Measurements from ENCODE around the gene ABHD10. TPM values are rescaled to one million over a fixed set of nuclear protein-coding genes. Genes with fewer than 3 reads are reported as not detected.

The ABHD10 gene
- total RNA-seq, 1 donor from 2014 or later, result 37.7 TPM

GRCh38 chr3:111970376-111970775, 8.4 kb upstream of the ABHD10 start:
- Mint-ChIP-seq H3K4me1 (ENCODE audit: low read depth) (peaks cover 18% of the 10 kb centered on the region), H3K36me3 (ENCODE audit: low read depth) (no peaks in the 10 kb centered on the region), H3K4me3 (no peak overlapping the region), H3K27ac (no peak overlapping the region), H3K27me3 (ENCODE audit: insufficient read depth) (peaks cover 6% of the 10 kb centered on the region), H3K9me3 (no peaks in the 10 kb centered on the region)
- DNase-seq (ENCODE audit: low spot score), result no peak
- intact Hi-C loops (cut with micrococcal nuclease), result no loop called here

GRCh38 chr3:111971533-111972130, 7.2 kb upstream of the ABHD10 start:
- Mint-ChIP-seq H3K4me1 (ENCODE audit: low read depth) (peaks cover 11% of the 10 kb centered on the region), H3K27me3 (ENCODE audit: insufficient read depth) (peaks cover 13% of the 10 kb centered on the region), H3K9me3 (no peaks in the 10 kb centered on the region), H3K27ac (no peak overlapping the region), H3K4me3 (no peak overlapping the region), H3K36me3 (ENCODE audit: low read depth) (no peaks in the 10 kb centered on the region)
- DNase-seq (ENCODE audit: low spot score), result no peak
- intact Hi-C loops (cut with micrococcal nuclease), result no loop called here

- intact Hi-C loops (cut with micrococcal nuclease), result no loop called here
- H3K9me3 Mint-ChIP-seq, result no peaks in the 10 kb centered on the region
- no peak overlapping the region for H3K27ac Mint-ChIP-seq
- no peaks in the 10 kb centered on the region for H3K4me1 Mint-ChIP-seq (ENCODE audit: low read depth)
- no peaks in the 10 kb centered on the region for H3K36me3 Mint-ChIP-seq (ENCODE audit: low read depth)
- no peak overlapping the region for H3K4me3 Mint-ChIP-seq
- no peak for DNase-seq (ENCODE audit: low spot score)
- H3K27me3 Mint-ChIP-seq (ENCODE audit: insufficient read depth), result peaks cover 13% of the 10 kb centered on the region
These were observed 5.9 kb upstream of the ABHD10 start for GRCh38 chr3:111972891-111973290.

GRCh38 chr3:111975131-111975530, 3.7 kb upstream of the ABHD10 start:
- Mint-ChIP-seq H3K27me3 (ENCODE audit: insufficient read depth) (peaks cover 17% of the 10 kb centered on the region), H3K4me1 (ENCODE audit: low read depth) (peaks cover 15% of the 10 kb centered on the region), H3K36me3 (ENCODE audit: low read depth) (peaks cover 4% of the 10 kb centered on the region), H3K27ac (no peak overlapping the region), H3K4me3 (no peak overlapping the region), H3K9me3 (no peaks in the 10 kb centered on the region)
- intact Hi-C loops (cut with micrococcal nuclease), result loop anchor here (2.0 to 5.0 kb wide), 4 partner anchors 396 to 903 kb away; partner anchors contain the start of genes ATG3, NECTIN3 and SLC35A5
- no peak for DNase-seq (ENCODE audit: low spot score)

- intact Hi-C loops (cut with micrococcal nuclease), result loop anchor here (5.0 kb wide), 3 partner anchors 586 to 904 kb away; partner anchors contain the start of genes ATG3, NECTIN3 and SLC35A5
- peaks cover 26% of the 10 kb centered on the region for H3K4me1 Mint-ChIP-seq (ENCODE audit: low read depth)
- H3K27ac Mint-ChIP-seq, result no peak overlapping the region
- H3K27me3 Mint-ChIP-seq (ENCODE audit: insufficient read depth), result peaks cover 17% of the 10 kb centered on the region
- H3K4me3 Mint-ChIP-seq, result no peak overlapping the region
- DNase-seq (ENCODE audit: low spot score), result no peak
- peaks cover 9% of the 10 kb centered on the region for H3K36me3 Mint-ChIP-seq (ENCODE audit: low read depth)
- no peaks in the 10 kb centered on the region for H3K9me3 Mint-ChIP-seq
These were observed 2.6 kb upstream of the ABHD10 start for GRCh38 chr3:111976254-111976653.

- H3K36me3 Mint-ChIP-seq (ENCODE audit: low read depth), result peaks cover 21% of the 10 kb centered on the region
- peaks cover 57% of the 10 kb centered on the region for H3K4me1 Mint-ChIP-seq (ENCODE audit: low read depth)
- no peaks in the 10 kb centered on the region for H3K9me3 Mint-ChIP-seq
- intact Hi-C loops (cut with micrococcal nuclease), result loop anchor here (1.0 to 5.0 kb wide), 8 partner anchors 10 to 907 kb away; partner anchors contain the start of genes ATG3, NECTIN3 and SLC35A5
- H3K4me3 Mint-ChIP-seq, result peak overlapping the region; percentile 89
- DNase-seq (ENCODE audit: low spot score), result no peak
- peaks cover 11% of the 10 kb centered on the region for H3K27me3 Mint-ChIP-seq (ENCODE audit: insufficient read depth)
- peak overlapping the region; percentile 90 for H3K27ac Mint-ChIP-seq
These were observed 710 bp downstream of the ABHD10 start for GRCh38 chr3:111979434-111980038.

- no peak for DNase-seq (ENCODE audit: low spot score)
- intact Hi-C loops (cut with micrococcal nuclease), result no loop called here
- no peaks in the 10 kb centered on the region for H3K9me3 Mint-ChIP-seq
- H3K36me3 Mint-ChIP-seq (ENCODE audit: low read depth), result peaks cover 30% of the 10 kb centered on the region
- peaks cover 11% of the 10 kb centered on the region for H3K27me3 Mint-ChIP-seq (ENCODE audit: insufficient read depth)
- peaks cover 71% of the 10 kb centered on the region for H3K4me1 Mint-ChIP-seq (ENCODE audit: low read depth)
- peak overlapping the region; percentile 15 for H3K27ac Mint-ChIP-seq
- peak overlapping the region; percentile 89 for H3K4me3 Mint-ChIP-seq
These were observed 2.1 kb downstream of the ABHD10 start for GRCh38 chr3:111980716-111981456.

GRCh38 chr3:111981457-111981763, 2.6 kb downstream of the ABHD10 start:
- peaks cover 6% of the 10 kb centered on the region for H3K27me3 Mint-ChIP-seq (ENCODE audit: insufficient read depth)
- H3K4me1 Mint-ChIP-seq (ENCODE audit: low read depth), result peaks cover 73% of the 10 kb centered on the region
- no peak for DNase-seq (ENCODE audit: low spot score)
- no peak overlapping the region for H3K27ac Mint-ChIP-seq
- no peak overlapping the region for H3K4me3 Mint-ChIP-seq
- intact Hi-C loops (cut with micrococcal nuclease), result no loop called here
- H3K36me3 Mint-ChIP-seq (ENCODE audit: low read depth), result peaks cover 34% of the 10 kb centered on the region
- H3K9me3 Mint-ChIP-seq, result no peaks in the 10 kb centered on the region

- peak overlapping the region; percentile 53 for H3K27ac Mint-ChIP-seq
- H3K9me3 Mint-ChIP-seq, result no peaks in the 10 kb centered on the region
- intact Hi-C loops (cut with micrococcal nuclease), result no loop called here
- no peak overlapping the region for H3K4me3 Mint-ChIP-seq
- DNase-seq (ENCODE audit: low spot score), result no peak
- no peaks in the 10 kb centered on the region for H3K27me3 Mint-ChIP-seq (ENCODE audit: insufficient read depth)
- H3K36me3 Mint-ChIP-seq (ENCODE audit: low read depth), result peaks cover 52% of the 10 kb centered on the region
- H3K4me1 Mint-ChIP-seq (ENCODE audit: low read depth), result peaks cover 86% of the 10 kb centered on the region
These were observed 5.9 kb downstream of the ABHD10 start for GRCh38 chr3:111984636-111985298.

- peaks cover 53% of the 10 kb centered on the region for H3K36me3 Mint-ChIP-seq (ENCODE audit: low read depth)
- H3K27me3 Mint-ChIP-seq (ENCODE audit: insufficient read depth), result no peaks in the 10 kb centered on the region
- peaks cover 65% of the 10 kb centered on the region for H3K4me1 Mint-ChIP-seq (ENCODE audit: low read depth)
- H3K9me3 Mint-ChIP-seq, result no peaks in the 10 kb centered on the region
- no peak overlapping the region for H3K4me3 Mint-ChIP-seq
- H3K27ac Mint-ChIP-seq, result no peak overlapping the region
- no peak for DNase-seq (ENCODE audit: low spot score)
- intact Hi-C loops (cut with micrococcal nuclease), result no loop called here
These were observed 8.0 kb downstream of the ABHD10 start for GRCh38 chr3:111986800-111987199.

- no peaks in the 10 kb centered on the region for H3K27me3 Mint-ChIP-seq (ENCODE audit: insufficient read depth)
- H3K27ac Mint-ChIP-seq, result no peak overlapping the region
- H3K36me3 Mint-ChIP-seq (ENCODE audit: low read depth), result peaks cover 52% of the 10 kb centered on the region
These were observed 10.3 kb downstream of the ABHD10 start for GRCh38 chr3:111989061-111989678.

GRCh38 chr3:111993038-111993437, 14.2 kb downstream of the ABHD10 start:
- Mint-ChIP-seq H3K9me3 (no peaks in the 10 kb centered on the region), H3K36me3 (ENCODE audit: low read depth) (peaks cover 30% of the 10 kb centered on the region), H3K27ac (no peak overlapping the region), H3K27me3 (ENCODE audit: insufficient read depth) (no peaks in the 10 kb centered on the region), H3K4me1 (ENCODE audit: low read depth) (peaks cover 21% of the 10 kb centered on the region), H3K4me3 (no peak overlapping the region)
- DNase-seq (ENCODE audit: low spot score), result no peak
- intact Hi-C loops (cut with micrococcal nuclease), result no loop called here

More at GRCh38 chr3:111989061-111989678, 10.3 kb downstream of the ABHD10 start:
- no peak for DNase-seq (ENCODE audit: low spot score)
- intact Hi-C loops (cut with micrococcal nuclease), result loop anchor here (1.0 kb wide), 6 partner anchors 9 to 417 kb away; partner anchors contain the start of genes ABHD10 and TAGLN3
- Mint-ChIP-seq H3K9me3 (no peaks in the 10 kb centered on the region), H3K4me1 (ENCODE audit: low read depth) (peaks cover 44% of the 10 kb centered on the region), H3K4me3 (no peak overlapping the region)

Data from activated T-helper 1 cell treated with anti-CD3 and anti-CD28 coated beads, Interleukin-12 subunit alpha, Interleukin-12 subunit beta, Interleukin-2, Interleukin-4 antibody, amounts not matched to agents 30 ng/mL and 10 ng/mL and 1 ng/mL, durations not matched to agents 14 hours and 24 hours and 36 hours (primary cell).